T1000 (cell line): ENCODE measurements around the gene SH3D21.

ENCODE experiments used
- DNase-seq: peaks from one replicate; lab custom pipeline; 2025; ENCODE audit warnings: mixed read lengths; lab: John Stamatoyannopoulos, UW

The SH3D21 gene

DNA sequence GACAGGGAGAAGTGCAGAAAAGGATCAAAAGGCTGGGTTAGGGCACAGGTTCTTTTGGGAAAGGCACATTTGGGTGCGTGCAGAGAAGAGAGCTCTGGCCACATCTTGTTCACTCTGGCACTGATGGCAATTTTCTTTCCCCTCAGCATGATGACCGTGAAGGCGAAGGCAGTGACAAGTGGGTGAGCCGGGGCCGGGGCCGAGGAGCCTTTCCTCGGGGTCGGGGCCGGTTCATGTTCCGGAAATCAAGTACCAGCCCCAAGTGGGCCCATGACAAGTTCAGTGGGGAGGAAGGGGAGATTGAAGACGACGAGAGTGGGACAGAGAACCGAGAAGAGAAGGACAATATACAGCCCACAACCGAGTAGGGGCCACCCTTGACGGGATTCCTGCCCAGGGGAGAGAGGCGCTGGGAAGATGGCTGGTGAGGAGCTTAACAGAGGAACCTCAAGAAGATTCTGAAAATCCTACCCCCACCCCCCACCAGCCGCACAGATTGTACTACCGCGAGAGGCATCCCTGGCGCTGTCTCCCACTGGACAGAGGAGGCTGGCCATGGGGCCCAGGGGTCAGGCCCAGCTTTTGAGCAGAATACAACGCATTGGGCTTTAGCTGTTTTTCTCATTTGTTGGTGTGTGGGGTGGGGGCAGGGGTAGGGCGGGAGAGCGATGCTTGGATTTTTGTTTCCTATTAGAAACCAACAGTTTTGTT is 2.4 kb upstream of the SH3D21 start:
- no peak for DNase-seq

DNA sequence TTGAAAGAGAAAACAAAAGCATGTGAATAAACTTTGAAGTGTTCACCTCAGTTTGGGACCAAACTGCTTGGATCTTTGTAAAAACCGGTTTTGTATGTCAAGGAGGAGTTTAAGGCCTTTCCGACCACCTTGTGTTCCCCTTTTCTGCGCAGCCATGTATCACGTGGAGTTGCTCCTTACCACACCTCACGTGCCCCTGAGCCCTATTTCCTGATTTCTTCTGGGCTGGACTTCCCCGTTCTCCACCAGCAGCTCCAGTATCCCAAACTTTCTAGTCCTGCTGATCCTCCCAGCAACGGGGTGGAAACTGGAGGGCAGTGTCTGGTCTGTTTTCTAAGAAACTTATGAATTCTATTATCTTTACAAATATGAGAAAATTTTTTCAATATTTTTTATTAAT is 1.6 kb upstream of the SH3D21 start:
- no peak for DNase-seq

DNA sequence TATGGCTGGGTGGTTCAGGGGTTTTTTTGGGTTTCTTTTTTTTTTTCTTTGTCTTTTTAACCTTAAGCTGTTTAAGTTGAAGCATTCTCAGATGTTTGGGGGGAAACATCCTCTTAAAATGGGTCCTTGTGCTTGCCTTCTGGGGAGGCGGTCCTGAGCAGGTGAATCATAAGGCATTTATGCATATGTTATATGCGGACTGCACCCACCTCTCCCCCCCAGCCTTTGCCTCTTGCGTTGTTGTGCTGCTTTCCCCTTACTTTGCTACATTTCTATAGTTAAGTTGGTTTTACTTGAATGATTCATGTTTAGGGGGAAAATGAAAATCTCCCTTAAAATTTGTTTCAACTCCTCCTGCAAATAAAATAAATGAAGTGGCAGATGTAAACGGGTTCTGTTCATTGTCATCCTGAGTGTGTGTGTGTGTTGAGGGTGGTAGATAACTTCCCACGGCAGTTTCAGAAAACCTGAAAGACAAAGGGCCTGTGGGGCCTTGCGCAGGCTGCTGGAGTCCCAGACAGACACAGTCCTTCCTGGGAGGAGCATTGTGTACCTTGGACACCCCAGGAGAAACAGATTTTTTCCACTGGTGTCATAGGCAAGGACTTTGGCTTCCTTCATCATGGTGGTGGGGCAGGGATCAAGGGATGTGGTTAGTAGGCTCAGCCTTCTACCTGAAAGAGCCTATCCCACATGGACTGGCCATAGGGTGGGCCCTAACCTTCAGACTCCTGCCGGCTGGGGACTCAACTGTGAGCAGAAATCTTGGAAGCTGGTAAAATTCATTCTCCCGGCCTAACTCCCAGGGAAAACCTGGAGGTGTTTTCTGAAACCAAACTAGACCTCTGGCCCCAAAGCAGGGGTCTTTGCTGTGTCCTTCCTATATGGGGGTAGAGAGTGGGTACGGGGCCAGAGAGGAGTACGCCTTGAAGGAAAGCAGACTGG is 926 bp upstream of the SH3D21 start:
- no peak for DNase-seq

DNA sequence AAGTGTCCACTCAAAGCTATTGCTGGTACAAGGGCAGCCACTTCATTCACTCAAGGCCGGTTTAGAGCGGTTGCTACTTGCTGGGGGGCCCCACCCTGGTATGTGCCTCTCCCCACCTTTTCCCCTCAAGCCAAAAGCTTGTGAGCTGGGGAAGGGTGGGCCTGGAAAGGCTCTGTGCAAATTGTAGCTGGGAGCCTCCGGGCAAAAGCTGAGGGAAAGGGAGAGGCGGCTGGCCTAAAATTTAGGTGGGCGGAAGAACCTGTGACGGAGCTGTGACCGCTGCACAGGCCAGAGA is 306 bp upstream of the SH3D21 start:
- no peak for DNase-seq

DNA sequence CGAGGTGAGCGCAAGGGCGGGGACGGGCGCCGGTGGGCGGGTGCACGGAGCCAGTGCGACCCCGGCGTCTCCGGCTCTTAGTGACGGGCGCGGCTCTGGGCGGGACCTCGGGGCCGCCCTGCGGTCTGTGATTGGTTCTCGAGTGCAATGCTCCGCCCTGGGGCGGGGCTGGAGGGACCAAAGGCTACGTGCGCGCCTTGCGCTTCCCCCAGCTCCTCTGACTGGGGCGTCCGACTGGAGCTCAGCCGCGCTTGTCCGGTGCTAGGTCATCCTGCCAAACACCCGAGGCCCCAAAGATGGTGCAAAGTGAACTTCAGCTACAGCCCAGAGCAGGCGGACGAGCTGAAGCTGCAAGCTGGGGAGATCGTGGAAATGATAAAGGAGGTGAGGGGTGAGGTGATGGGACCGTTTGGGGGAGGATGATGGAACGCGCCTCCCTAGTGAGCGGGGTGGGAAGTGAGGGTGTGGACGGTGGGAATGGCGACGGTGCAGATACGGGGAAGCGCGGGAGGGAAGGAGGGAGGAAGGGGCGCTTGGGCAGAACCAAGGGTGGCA is 811 bp downstream of the SH3D21 start:
- peak; percentile 93 for DNase-seq

DNA sequence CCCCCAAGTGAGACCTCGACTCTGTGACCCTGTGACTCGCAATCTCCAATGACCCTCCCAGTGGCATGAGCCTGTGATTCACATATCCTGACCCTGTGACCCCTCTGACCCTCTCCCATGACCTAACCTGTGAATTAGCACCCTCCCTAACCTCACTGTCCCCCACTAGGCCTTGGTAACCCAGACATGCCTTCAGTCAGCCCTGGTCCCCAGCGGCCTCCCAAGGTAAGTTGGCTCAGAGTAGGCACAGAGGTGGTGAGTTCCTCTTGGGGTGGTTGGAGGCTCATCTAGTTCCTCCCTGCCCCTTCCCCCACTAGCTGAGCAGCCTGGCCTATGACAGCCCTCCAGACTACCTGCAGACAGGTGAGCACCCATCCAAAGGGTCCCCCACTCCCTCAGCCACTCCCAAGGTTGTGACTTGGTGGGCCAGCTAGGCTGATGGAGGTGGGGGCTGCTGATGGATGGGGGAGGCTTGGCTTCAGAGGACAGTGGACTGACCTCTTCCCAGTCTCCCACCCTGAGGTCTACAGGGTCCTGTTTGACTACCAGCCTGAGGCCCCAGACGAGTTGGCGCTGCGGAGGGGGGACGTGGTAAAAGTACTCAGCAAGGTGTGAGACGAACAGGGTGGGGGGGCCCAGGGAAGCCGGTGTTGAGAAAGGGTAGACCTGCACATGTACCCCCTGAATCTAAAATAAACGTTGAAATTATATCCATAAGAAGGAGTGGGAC is 1.6 kb downstream of the SH3D21 start:
- DNase-seq: no peak

DNA sequence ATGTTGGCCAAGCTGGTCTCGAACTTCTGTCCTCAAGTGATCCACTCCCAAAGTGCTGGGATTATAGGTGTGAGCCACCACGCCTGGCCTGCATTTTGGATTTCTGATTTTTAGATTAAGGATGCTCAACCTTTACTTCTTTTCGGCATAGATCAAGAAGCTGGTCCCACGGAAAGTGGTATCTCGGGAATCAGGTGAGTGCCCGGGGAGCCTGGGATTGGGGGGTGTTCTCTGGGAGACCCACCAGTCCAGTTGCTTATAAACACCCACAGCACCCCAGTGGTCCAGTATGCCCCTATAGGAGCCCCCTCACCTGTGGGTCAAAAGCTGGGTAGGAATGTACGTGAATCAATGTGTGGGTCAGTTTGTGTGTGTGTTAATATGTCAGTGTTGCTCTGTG is 3.2 kb downstream of the SH3D21 start:
- no peak for DNase-seq

DNA sequence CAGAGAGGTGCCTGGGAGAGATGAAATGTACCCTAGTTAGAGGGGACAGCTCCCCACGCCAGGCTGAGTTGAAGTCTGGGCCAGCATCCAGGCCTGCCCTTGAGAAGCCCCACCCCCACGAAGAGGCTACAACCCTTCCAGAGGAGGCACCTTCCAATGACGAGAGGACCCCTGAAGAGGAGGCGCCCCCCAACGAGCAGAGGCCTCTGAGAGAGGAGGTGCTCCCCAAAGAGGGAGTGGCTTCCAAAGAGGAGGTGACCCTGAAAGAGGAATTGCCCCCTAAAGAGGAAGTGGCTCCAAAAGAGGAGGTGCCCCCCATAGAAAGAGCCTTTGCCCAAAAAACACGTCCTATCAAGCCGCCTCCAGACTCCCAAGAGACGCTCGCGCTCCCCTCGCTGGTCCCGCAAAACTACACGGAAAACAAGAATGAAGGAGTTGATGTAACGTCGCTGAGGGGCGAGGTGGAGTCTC is 14.2 kb downstream of the SH3D21 start:
- no peak for DNase-seq

DNA sequence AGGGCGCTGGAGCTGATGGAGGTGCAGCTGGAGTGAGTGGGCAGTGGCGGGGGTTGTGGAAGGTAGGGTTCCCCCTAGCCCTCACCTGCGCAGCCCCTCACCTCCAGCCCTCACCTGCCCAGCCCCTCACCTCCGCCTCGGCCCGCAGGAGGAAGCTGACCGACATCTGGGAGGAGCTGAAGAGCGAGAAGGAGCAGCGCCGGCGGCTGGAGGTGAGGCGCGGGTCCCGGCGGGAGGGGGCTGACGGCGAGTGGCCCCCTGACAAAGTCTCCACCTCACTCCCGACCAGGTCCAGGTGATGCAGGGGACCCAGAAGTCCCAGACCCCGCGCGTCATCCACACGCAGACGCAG is 14.6 kb downstream of the SH3D21 start:
- no peak for DNase-seq

DNA sequence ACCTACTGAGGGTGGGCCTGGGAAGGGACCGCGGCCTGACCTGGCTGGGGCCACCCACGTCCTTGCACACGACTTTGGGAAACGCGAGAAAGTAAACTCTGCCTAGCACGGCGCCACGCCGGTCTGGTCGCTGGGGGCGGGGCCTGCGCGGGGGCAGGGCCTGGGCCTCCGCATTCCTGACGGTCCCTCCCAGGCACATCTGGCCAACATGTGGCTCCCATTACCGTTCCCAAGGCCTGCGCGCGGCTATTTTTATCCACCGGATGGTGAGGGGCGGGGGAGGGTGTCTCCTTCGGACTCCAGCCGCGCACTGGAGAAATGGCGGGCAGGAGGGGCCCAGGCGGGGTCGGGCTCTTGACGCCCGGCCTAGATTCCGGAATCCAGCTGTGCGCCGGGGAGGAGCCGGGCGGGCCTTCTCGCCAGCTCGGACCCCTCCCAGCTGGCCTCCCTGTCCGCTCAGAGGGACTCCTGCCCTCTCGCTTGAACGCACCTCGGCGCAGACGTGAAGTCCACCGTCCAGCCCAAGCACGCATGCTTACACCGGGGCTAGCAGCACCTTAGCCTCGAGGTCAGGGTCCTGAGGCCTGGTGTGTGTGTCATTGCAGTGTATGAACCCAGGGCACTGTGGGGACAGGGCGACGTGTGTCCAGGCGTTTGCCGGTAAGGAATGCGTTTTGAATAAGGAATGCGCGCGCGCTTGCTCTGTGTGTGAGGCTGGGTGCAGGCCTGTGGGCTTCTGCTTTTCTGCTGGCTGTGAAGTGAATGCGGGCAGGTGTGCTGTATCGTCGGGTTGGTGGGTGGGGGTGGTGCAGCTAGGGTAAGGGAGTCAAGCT is 15.2 kb downstream of the SH3D21 start:
- no peak for DNase-seq

DNA sequence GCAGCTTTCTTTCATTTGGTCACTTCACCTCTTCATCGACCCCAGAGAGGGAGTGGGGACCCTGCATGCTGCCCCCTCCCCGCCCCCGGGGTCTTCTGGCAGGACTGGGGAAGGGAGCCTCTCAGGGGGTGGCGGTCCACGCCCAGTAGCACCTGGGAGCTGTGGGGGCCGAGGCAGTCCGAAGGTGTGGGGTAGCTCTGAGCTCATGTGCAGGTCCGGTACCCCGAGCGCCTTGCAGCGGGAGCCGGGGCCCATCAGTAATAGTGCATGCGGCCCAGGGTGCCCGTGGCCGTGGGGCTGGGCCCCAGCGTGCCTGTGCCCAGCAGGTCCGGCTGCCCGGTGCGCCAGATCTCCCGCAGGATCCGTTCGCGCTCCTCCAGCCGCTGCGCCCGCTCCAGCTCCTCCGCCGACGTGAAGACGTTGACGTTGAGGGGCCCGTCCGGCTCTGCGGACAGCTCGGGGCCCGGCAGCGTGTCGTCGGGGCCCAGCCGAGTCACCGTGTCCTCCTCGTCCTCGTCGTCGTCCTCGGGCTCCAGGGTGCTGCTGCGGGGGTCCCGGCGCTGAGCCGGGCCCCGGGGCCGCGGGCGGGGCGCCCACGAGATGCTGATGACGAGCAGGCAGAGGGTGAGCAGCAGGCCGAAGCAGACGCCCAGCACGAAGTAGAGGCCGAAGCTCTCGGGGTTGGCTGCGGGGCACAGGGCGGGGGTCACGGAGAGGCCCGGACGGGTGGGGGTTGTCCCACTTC is 16.0 kb downstream of the SH3D21 start:
- no peak for DNase-seq

DNA sequence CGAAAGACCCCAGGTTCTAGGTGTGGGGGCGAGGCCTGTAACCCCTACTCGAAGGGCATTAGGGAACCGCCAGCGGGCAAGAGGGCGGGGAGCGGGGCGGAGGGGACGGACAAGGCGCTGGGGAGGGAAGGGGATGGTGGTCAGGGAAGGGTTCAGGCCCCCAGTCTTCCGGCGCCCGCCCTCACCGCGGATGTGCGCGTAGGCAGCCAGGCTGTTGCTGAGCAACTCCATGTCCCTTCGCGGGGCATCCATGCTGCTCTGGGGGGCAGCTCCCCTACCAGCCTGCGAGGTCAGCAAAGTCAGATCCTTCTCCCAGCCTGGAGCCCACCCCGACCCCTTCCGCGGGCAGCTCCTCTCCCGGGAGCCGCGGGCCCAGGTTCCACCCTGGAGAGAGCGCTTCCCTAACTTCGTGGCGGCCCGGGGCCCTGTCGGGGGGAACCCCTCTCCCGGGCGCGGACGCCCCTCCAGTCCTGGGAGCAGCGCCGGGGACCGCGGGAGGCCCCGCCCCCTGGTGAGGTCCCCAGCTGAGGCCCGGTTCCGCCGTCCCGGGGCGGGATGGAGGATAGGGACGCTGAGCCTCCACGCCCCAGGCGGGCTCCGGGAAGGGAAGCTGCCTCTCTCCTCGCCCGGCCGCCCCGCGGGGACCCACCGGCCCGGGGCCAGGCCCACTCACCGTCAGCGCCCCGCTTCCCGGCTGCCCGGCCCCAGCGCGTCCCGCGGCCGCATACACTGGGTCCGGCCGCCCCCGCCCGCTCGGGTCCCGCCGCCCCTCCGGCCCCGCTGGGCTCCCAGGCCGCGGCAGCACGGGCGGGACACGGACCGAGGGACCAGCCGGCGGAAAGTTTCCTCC is 16.8 kb downstream of the SH3D21 start:
- peak; percentile 52 for DNase-seq

DNA sequence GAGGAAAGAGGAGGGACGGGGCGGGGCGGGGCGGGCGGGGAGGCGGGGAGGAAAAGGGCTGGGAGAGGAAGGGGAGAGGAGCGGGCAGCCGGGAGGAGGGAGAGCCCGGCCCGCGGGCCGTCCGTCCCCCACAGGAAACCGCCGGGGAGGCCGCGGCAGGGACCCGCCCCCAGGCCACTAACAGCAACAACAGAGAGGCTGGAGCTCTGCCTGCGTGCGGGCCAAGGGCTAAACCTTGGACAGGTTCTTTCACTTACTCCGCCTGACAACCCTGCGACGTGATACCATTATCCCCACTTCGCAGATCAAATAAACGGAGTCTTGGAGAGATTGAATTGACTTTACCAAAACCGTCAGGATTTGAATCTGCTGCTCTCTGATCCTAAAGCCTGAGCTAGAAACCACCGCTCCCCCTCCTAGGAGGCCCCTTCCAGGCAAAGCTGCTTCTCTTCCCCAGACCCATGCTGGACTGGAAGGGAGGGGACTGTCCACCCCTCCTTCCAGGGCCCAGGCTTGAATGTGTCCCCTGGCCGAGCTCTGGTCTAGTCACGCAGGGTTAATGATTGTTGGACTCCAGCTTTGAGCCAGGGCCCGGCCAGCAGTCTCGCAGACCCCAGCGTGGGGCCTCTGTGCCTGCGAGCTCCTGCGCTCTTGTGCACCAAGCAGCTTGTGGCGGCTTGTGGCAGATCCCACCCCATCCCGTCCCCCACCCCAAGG is 17.6 kb downstream of the SH3D21 start, which contains the start of gene EVA1B:
EVA1B (minus strand) TSS at position 10 of the 717 bp plus-strand sequence. CDS start 608 bp downstream, outside the sequence.
- peak; percentile 58 for DNase-seq

DNA sequence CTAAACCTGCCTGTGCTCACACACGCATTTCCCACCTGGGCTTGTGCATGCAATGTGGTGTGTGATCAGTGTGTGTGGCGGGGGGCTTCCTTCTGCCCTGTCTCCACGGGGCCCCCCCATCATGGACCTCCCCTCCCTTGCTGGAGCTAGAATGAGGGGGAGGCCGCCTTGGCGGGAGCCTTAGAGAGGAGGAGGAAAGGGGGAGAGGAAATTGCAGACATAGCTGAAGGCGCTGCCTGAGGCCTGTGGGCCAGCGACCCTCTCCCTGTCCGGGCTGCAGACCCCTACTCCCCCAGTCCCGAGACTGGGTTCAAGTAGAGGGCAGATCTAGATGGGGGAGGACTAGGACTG is 18.2 kb downstream of the SH3D21 start:
- no peak for DNase-seq

DNA sequence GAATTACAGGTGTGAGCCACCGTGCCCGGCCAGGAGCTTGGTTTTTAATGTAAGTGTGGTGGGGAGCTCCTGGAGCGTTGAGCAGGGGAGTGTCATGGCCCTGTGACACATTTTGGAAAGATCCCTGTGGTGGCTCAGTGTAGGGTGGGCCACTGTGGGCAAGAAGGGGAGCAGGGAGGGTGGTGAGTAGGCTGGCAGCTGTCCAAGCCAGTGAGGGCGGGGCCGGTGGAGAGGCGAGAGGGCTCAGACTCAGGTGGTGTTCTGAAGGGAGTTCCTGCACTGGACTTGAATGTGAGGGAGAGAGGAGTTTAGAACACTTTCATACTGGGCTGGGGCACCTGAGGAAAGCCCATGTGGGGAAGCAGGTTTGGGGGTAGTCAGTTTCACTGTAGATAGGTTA is 20.3 kb downstream of the SH3D21 start:
- DNase-seq: no peak

DNA sequence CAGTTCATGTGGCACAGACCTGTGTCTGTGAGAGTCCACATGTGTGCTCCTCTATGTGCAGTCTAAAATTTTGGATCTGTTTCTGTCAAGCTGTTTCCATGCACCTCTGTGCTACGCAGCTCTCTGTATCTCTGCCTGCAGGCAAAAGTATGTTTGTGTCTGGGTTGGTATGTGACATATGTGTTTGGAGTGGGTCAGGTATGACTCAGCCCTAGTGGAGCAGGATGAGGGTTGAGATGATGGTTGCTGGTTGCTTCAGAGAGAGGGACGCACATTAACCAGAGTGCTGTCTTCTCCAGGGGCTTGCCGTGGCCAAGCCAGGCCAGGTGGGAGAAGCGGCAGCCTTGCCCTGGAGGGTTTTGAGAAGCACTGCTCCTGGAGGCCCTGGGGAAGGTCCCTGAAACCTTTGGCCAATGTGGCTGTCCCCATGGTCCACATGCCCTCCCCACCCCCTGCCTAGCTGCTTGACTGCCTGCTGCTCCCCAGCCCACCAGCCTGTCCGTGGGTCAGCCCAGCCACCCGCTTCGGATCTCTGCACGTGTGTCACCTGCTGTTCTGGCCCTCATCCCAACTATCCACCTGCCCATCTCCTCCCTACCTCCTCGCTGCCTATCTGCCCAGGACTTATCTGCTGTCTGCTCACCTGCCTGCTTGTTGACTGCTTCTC is 21.4 kb downstream of the SH3D21 start:
- peak; percentile 33 for DNase-seq

DNA sequence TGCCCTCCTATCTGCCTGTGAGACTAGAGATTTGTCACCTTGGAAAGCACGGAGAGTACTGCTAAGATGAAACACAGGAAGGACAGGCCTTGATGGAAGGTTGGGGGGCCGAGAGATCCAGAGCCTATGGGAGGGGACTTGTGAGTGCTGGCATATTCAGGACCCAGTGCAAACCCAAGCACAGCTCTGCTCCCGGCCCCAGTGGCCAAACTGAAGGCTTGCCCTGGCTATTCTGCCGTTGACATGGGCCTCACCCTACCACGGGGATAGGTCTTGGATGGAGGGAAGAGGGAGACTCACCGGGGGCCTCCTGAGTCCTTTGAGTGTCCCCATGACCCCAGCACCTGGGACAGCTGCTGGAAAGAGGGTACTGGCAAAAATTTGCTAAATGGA is 21.9 kb downstream of the SH3D21 start:
- DNase-seq: no peak

DNA sequence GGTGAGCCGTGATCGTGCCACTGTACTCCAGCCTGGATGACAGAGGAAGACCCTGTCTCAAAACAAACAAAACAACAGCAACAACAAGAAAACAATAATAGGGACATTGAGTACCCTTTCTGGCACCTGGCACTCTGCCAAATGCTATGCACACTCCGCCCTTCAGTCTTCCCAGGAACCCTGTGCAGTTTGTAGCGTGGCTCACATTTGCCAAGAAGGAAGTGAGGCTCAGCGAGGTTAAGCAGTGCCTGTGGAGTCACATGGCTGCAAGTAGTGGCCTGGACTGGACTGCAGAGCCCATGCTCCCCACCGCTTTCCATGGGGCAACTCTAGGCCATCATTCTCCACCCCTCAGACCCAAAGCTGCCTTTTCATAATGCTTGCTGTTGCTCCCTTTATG is 22.5 kb downstream of the SH3D21 start:
- DNase-seq: no peak

DNA sequence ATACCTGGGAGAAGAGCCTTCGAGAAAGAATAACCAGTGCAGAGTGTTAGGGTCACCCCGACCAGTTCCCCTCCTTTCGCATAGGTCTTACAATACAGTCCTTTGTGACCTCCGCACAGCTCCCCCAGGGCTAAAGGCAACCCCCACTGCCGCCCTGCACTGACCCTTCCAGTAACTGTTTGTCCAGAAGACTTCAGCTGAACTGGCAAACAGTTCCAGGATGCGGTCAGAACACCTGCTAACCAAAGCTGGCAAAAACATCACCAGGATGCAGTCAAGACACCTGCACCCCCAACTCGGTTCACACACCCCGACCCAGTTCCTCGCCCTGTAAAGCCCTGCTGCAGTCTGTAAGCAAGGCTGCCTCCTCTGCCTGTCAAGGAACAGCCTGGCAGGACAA is 23.6 kb downstream of the SH3D21 start:
- DNase-seq: no peak
